GM12874 (cell line): ENCODE measurements around the gene FBXL17.

Experiments
- TF ChIP-seq, protein P1 (sequence below): IDR thresholded peaks from 2 replicates; pipeline ENCODE4 v1.5.1; 2011; ENCODE audit warnings: low read depth, mild to moderate bottlenecking, control low read depth, low read length, moderate library complexity; ENCODE audit not compliant: insufficient read depth

Gene FBXL17

DNA sequence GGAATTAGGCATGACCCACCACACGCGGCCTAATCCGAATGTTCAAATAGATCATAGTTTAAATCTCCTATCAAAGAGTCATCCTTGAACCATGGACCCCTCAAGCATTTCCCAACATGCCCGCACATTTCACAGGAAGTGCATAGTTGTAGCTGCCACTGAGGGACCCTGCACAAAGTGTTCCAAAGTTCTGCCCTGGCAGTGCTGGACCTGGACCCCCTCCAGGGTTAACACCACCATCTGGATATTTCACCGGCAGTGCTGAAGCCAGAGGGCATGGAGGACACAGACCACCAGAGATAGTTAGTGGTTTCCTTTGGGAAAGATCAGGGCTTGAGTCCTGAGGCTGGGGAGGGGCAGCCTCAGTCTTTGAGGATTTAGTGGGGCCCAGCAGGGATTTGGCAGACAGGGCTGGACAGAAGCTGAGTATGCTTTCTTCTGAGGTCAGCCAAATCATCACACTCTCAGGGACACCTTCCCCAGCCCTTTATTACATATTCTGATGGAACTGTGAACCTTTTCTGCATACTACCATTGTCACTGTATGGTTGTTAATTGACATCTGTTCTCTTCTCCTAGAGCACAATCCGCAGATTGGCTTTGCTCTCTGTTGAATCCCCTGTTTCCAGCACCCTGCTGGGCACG, 567.6 kb downstream of the FBXL17 start:
- TF ChIP-seq, protein P1, sequence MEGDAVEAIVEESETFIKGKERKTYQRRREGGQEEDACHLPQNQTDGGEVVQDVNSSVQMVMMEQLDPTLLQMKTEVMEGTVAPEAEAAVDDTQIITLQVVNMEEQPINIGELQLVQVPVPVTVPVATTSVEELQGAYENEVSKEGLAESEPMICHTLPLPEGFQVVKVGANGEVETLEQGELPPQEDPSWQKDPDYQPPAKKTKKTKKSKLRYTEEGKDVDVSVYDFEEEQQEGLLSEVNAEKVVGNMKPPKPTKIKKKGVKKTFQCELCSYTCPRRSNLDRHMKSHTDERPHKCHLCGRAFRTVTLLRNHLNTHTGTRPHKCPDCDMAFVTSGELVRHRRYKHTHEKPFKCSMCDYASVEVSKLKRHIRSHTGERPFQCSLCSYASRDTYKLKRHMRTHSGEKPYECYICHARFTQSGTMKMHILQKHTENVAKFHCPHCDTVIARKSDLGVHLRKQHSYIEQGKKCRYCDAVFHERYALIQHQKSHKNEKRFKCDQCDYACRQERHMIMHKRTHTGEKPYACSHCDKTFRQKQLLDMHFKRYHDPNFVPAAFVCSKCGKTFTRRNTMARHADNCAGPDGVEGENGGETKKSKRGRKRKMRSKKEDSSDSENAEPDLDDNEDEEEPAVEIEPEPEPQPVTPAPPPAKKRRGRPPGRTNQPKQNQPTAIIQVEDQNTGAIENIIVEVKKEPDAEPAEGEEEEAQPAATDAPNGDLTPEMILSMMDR = no peak

DNA sequence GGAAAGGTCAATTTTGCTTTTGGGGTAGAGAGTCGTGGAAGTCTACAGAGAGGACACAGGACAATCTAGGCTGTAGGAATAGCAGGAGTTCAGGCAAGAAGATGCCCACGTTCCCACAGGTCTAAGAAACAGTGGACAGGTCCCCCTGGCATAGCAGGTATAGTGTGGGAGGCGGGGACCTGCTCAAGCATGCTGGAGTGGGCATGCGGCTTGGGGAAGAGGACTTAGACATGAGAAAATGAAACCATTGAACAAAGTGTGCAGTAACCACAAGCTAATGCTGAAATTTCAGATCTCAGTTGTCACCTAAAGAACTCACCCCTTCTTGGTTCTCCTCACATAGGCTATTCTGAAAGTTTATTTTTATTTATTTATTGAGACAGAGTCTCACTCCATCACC, 568.3 kb downstream of the FBXL17 start:
- TF ChIP-seq, protein P1 = no peak

DNA sequence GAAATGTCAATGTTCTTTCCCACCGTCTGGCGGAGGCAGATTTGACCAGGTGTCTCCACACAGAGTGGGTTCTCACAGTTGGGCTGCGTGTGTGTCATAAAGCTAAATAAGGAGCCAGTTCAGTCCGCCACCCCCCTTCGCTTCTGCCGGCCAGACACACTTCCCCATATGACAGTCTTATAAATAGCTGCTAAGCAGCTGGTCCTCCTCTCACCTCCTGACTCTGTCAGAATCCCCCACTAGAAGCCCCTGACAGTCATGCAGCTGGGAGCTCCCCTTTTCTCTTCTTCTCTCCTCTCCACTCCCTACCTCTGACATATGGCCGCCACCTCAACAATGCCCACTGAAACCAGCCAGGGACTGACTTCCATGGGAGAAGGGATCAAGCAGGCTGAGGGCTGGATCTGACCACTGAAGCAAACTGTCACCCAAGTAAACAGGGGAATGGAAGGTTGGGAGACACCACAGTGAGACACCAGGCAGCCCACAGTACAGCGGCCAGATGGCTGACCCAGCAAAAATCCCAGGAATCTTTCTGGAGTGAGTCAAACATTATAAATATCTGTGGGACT, 569.2 kb downstream of the FBXL17 start:
- TF ChIP-seq, protein P1 = no peak

DNA sequence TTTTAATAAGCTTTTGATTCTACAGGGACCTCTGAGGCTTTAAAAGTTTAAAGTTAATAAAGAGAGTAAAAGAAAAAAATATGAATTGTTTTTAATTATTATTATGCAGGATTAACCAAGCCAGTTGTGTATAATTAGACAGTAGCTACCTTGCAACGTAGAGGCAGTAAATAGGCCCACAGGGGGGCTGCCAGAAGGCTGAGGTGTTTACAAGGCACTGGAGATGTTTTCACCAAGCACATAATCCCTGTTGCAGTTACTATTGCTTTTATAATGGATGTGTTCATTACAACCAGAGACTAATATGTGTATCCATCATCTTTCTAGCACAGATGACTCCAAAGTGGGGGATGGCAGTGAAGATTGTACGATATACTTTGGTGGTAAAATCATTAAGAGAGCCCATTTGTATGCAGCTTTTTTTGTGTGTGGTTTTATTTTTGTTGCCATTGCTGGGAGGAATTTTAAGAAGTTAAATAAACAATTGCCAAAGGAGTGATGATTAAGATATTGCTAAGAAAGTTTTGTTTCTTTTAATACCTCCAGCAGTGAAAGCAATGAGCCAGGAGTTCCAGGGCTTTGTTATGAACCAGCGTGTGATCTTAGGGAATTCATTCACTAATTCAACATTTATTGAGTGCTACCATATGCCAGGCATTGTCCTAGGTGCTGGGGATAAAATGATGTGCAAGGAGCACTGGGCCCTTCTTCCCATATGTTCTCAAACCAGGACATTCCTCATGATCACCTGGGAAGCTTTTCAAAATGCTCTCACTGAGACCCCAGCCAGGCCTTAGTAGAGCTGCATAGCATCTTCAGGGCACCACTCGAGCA, 572.5 kb downstream of the FBXL17 start:
- TF ChIP-seq, protein P1 = no peak
